ENCODE data around the gene MAP2K4.
A peak's percentile ranks its signal among the peaks of the same experiment; 100 is the strongest.

Gene MAP2K4

GRCh38 chr17:12037970-12038369 is 17.3 kb downstream of the MAP2K4 start:
- no peaks in the 10 kb centered on the region for H3K36me3 ChIP-seq (ENCODE audit: control insufficient read depth in 2 of 2, insufficient read depth in 2 of 2, low read length in 2 of 2)
- H3K9me3 ChIP-seq (ENCODE audit: control insufficient read depth in 2 of 2, low read length in 2 of 2), result no peaks in the 10 kb centered on the region
- H3K4me3 ChIP-seq (ENCODE audit: low read length in 2 of 2), result no peak overlapping the region
- no peaks in the 10 kb centered on the region for H3K4me1 ChIP-seq (ENCODE audit: control insufficient read depth, insufficient read depth, low read length)
- H3K27me3 ChIP-seq (ENCODE audit: control insufficient read depth in 1 of 2, insufficient read depth in 2 of 2, low read length in 2 of 2), result no peaks in the 10 kb centered on the region
- no peak overlapping the region for H3K27ac ChIP-seq (ENCODE audit: low read length)
- H3K9ac ChIP-seq (ENCODE audit: low read length in 2 of 2), result no peak overlapping the region

GRCh38 chr17:12040478-12040877 is 19.8 kb downstream of the MAP2K4 start:
- Histone ChIP-seq H3K9me3 (ENCODE audit: control insufficient read depth in 2 of 2, low read length in 2 of 2) (no peaks in the 10 kb centered on the region), H3K36me3 (ENCODE audit: control insufficient read depth in 2 of 2, insufficient read depth in 2 of 2, low read length in 2 of 2) (no peaks in the 10 kb centered on the region), H3K4me1 (ENCODE audit: control insufficient read depth, insufficient read depth, low read length) (no peaks in the 10 kb centered on the region), H3K4me3 (ENCODE audit: low read length in 2 of 2) (no peak overlapping the region), H3K27ac (ENCODE audit: low read length) (no peak overlapping the region), H3K27me3 (ENCODE audit: control insufficient read depth in 1 of 2, insufficient read depth in 2 of 2, low read length in 2 of 2) (no peaks in the 10 kb centered on the region), H3K9ac (ENCODE audit: low read length in 2 of 2) (no peak overlapping the region)

GRCh38 chr17:12041312-12041711 is 20.6 kb downstream of the MAP2K4 start:
- Histone ChIP-seq H3K27ac (ENCODE audit: low read length) (no peak overlapping the region), H3K4me3 (ENCODE audit: low read length in 2 of 2) (no peak overlapping the region), H3K9ac (ENCODE audit: low read length in 2 of 2) (no peak overlapping the region), H3K27me3 (ENCODE audit: control insufficient read depth in 1 of 2, insufficient read depth in 2 of 2, low read length in 2 of 2) (no peaks in the 10 kb centered on the region), H3K36me3 (ENCODE audit: control insufficient read depth in 2 of 2, insufficient read depth in 2 of 2, low read length in 2 of 2) (no peaks in the 10 kb centered on the region), H3K9me3 (ENCODE audit: control insufficient read depth in 2 of 2, low read length in 2 of 2) (no peaks in the 10 kb centered on the region), H3K4me1 (ENCODE audit: control insufficient read depth, insufficient read depth, low read length) (no peaks in the 10 kb centered on the region)

- H3K9ac ChIP-seq (ENCODE audit: low read length in 2 of 2), result no peak overlapping the region
- no peaks in the 10 kb centered on the region for H3K9me3 ChIP-seq (ENCODE audit: control insufficient read depth in 2 of 2, low read length in 2 of 2)
- H3K27me3 ChIP-seq (ENCODE audit: control insufficient read depth in 1 of 2, insufficient read depth in 2 of 2, low read length in 2 of 2), result no peaks in the 10 kb centered on the region
- H3K36me3 ChIP-seq (ENCODE audit: control insufficient read depth in 2 of 2, insufficient read depth in 2 of 2, low read length in 2 of 2), result no peaks in the 10 kb centered on the region
- no peak overlapping the region for H3K4me3 ChIP-seq (ENCODE audit: low read length in 2 of 2)
- no peak overlapping the region for H3K27ac ChIP-seq (ENCODE audit: low read length)
- no peaks in the 10 kb centered on the region for H3K4me1 ChIP-seq (ENCODE audit: control insufficient read depth, insufficient read depth, low read length)
These were observed 23.0 kb downstream of the MAP2K4 start for GRCh38 chr17:12043702-12044101.

- Histone ChIP-seq H3K27me3 (ENCODE audit: control insufficient read depth in 1 of 2, insufficient read depth in 2 of 2, low read length in 2 of 2) (no peaks in the 10 kb centered on the region), H3K9me3 (ENCODE audit: control insufficient read depth in 2 of 2, low read length in 2 of 2) (no peaks in the 10 kb centered on the region), H3K36me3 (ENCODE audit: control insufficient read depth in 2 of 2, insufficient read depth in 2 of 2, low read length in 2 of 2) (no peaks in the 10 kb centered on the region), H3K4me3 (ENCODE audit: low read length in 2 of 2) (no peak overlapping the region), H3K27ac (ENCODE audit: low read length) (no peak overlapping the region), H3K9ac (ENCODE audit: low read length in 2 of 2) (no peak overlapping the region), H3K4me1 (ENCODE audit: control insufficient read depth, insufficient read depth, low read length) (no peaks in the 10 kb centered on the region)
These were observed 26.1 kb downstream of the MAP2K4 start for GRCh38 chr17:12046786-12047185.

- H3K4me1 ChIP-seq (ENCODE audit: control insufficient read depth, insufficient read depth, low read length), result no peaks in the 10 kb centered on the region
- no peak overlapping the region for H3K9ac ChIP-seq (ENCODE audit: low read length in 2 of 2)
- no peaks in the 10 kb centered on the region for H3K9me3 ChIP-seq (ENCODE audit: control insufficient read depth in 2 of 2, low read length in 2 of 2)
- H3K4me3 ChIP-seq (ENCODE audit: low read length in 2 of 2), result no peak overlapping the region
- H3K36me3 ChIP-seq (ENCODE audit: control insufficient read depth in 2 of 2, insufficient read depth in 2 of 2, low read length in 2 of 2), result no peaks in the 10 kb centered on the region
- no peaks in the 10 kb centered on the region for H3K27me3 ChIP-seq (ENCODE audit: control insufficient read depth in 1 of 2, insufficient read depth in 2 of 2, low read length in 2 of 2)
- H3K27ac ChIP-seq (ENCODE audit: low read length), result no peak overlapping the region
These were observed 27.2 kb downstream of the MAP2K4 start for GRCh38 chr17:12047681-12048376.

GRCh38 chr17:12048843-12049473 is 28.3 kb downstream of the MAP2K4 start:
- Histone ChIP-seq H3K27ac (ENCODE audit: low read length) (no peak overlapping the region), H3K4me1 (ENCODE audit: control insufficient read depth, insufficient read depth, low read length) (no peaks in the 10 kb centered on the region), H3K36me3 (ENCODE audit: control insufficient read depth in 2 of 2, insufficient read depth in 2 of 2, low read length in 2 of 2) (no peaks in the 10 kb centered on the region)

GRCh38 chr17:12050646-12051225 is 30.1 kb downstream of the MAP2K4 start:
- H3K4me3 ChIP-seq (ENCODE audit: low read length in 2 of 2), result no peak overlapping the region
- H3K27me3 ChIP-seq (ENCODE audit: control insufficient read depth in 1 of 2, insufficient read depth in 2 of 2, low read length in 2 of 2), result no peaks in the 10 kb centered on the region
- no peaks in the 10 kb centered on the region for H3K36me3 ChIP-seq (ENCODE audit: control insufficient read depth in 2 of 2, insufficient read depth in 2 of 2, low read length in 2 of 2)
- H3K4me1 ChIP-seq (ENCODE audit: control insufficient read depth, insufficient read depth, low read length), result no peaks in the 10 kb centered on the region
- no peaks in the 10 kb centered on the region for H3K9me3 ChIP-seq (ENCODE audit: control insufficient read depth in 2 of 2, low read length in 2 of 2)
- H3K27ac ChIP-seq (ENCODE audit: low read length), result no peak overlapping the region
- H3K9ac ChIP-seq (ENCODE audit: low read length in 2 of 2), result no peak overlapping the region

More at GRCh38 chr17:12048843-12049473, 28.3 kb downstream of the MAP2K4 start:
- no peak overlapping the region for H3K9ac ChIP-seq (ENCODE audit: low read length in 2 of 2)
- H3K9me3 ChIP-seq (ENCODE audit: control insufficient read depth in 2 of 2, low read length in 2 of 2), result no peaks in the 10 kb centered on the region
- H3K4me3 ChIP-seq (ENCODE audit: low read length in 2 of 2), result no peak overlapping the region
- H3K27me3 ChIP-seq (ENCODE audit: control insufficient read depth in 1 of 2, insufficient read depth in 2 of 2, low read length in 2 of 2), result no peaks in the 10 kb centered on the region

- Histone ChIP-seq H3K4me3 (ENCODE audit: low read length in 2 of 2) (no peak overlapping the region), H3K27me3 (ENCODE audit: control insufficient read depth in 1 of 2, insufficient read depth in 2 of 2, low read length in 2 of 2) (no peaks in the 10 kb centered on the region), H3K9ac (ENCODE audit: low read length in 2 of 2) (peak overlapping the region in 1 of 2 donors; percentile 20), H3K36me3 (ENCODE audit: control insufficient read depth in 2 of 2, insufficient read depth in 2 of 2, low read length in 2 of 2) (no peaks in the 10 kb centered on the region), H3K27ac (ENCODE audit: low read length) (no peak overlapping the region), H3K4me1 (ENCODE audit: control insufficient read depth, insufficient read depth, low read length) (no peaks in the 10 kb centered on the region), H3K9me3 (ENCODE audit: control insufficient read depth in 2 of 2, low read length in 2 of 2) (no peaks in the 10 kb centered on the region)
These were observed 32.9 kb downstream of the MAP2K4 start for GRCh38 chr17:12053552-12053951.

- Histone ChIP-seq H3K9ac (ENCODE audit: low read length in 2 of 2) (no peak overlapping the region), H3K27ac (ENCODE audit: low read length) (no peak overlapping the region), H3K4me3 (ENCODE audit: low read length in 2 of 2) (no peak overlapping the region), H3K9me3 (ENCODE audit: control insufficient read depth in 2 of 2, low read length in 2 of 2) (no peaks in the 10 kb centered on the region), H3K36me3 (ENCODE audit: control insufficient read depth in 2 of 2, insufficient read depth in 2 of 2, low read length in 2 of 2) (no peaks in the 10 kb centered on the region), H3K4me1 (ENCODE audit: control insufficient read depth, insufficient read depth, low read length) (no peaks in the 10 kb centered on the region), H3K27me3 (ENCODE audit: control insufficient read depth in 1 of 2, insufficient read depth in 2 of 2, low read length in 2 of 2) (no peaks in the 10 kb centered on the region)
These were observed 35.2 kb downstream of the MAP2K4 start for GRCh38 chr17:12055889-12056288.

- no peak overlapping the region for H3K4me3 ChIP-seq (ENCODE audit: low read length in 2 of 2)
- no peak overlapping the region for H3K27ac ChIP-seq (ENCODE audit: low read length)
- H3K9ac ChIP-seq (ENCODE audit: low read length in 2 of 2), result no peak overlapping the region
- no peaks in the 10 kb centered on the region for H3K27me3 ChIP-seq (ENCODE audit: control insufficient read depth in 1 of 2, insufficient read depth in 2 of 2, low read length in 2 of 2)
- H3K4me1 ChIP-seq (ENCODE audit: control insufficient read depth, insufficient read depth, low read length), result no peaks in the 10 kb centered on the region
- H3K9me3 ChIP-seq (ENCODE audit: control insufficient read depth in 2 of 2, low read length in 2 of 2), result no peaks in the 10 kb centered on the region
- H3K36me3 ChIP-seq (ENCODE audit: control insufficient read depth in 2 of 2, insufficient read depth in 2 of 2, low read length in 2 of 2), result peaks cover 0 to 3% of the 10 kb centered on the region in 2 donors
These were observed 36.8 kb downstream of the MAP2K4 start for GRCh38 chr17:12057520-12057919.
